Right ventricle myocardium superior (tissue), 1 donor: ENCODE data around the gene SERPINI1. TPM values are rescaled to one million over a fixed set of nuclear protein-coding genes. Genes with fewer than 3 reads are reported as not detected.

Experiments used
- ATAC-seq: fragments of 200-7000 bp; cut with Tn5 transposase; one replicate; pipeline ENCODE4 v1.9.1; 2020; ENCODE audit warnings: mild to moderate bottlenecking; ENCODE audit not compliant: poor library complexity
- DNase-seq: peaks from one replicate; pipeline ENCODE4 v3.0.0-alpha.2; 2020
- intact Hi-C: fragments of 100-400 bp; cut with DNase I; formaldehyde crosslinking; loops from one replicate; pipeline ENCODE4 v1.11.2; 2022
- total RNA-seq: library from RNA; stranded (reverse); fragmentation: NEBNext Ultra II Directional; extraction: Animal tissue kit (Norgen Biotek cat#: 25700); gene quantifications from one replicate; pipeline ENCODE4 v1.2.1, GENCODE V29; 2021
- donor health status: DM: no; HTN: yes; CAD: no; lungs with severe emphysema.

SERPINI1 gene
- total RNA-seq, 1 donor from 2014 or later: 5.6 TPM

- no peak for ATAC-seq
- intact Hi-C loops: no loop called here
These were observed 94.5 kb downstream of the SERPINI1 start for GRCh38 chr3:167830007-167830406.

DNA sequence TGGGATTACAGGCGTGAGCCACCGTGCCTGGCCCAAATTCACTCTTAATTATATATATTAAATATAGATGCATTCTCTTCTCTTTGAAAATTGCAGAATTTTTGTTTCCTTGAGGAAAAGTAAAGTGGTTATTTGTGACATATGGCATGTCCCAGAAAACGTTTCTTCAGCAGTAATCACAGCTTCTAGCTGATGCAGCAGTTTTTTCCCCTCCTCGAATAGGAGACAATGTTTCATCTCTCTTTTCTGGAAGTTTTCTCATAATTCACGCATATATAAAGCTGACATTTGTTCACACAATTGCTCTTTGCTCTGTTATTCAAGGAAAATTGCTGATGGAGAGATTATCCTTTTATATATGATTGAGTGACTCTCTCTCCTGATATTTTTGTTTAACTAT is 99.8 kb downstream of the SERPINI1 start:
- no peak for ATAC-seq
- DNase-seq: no peak
- intact Hi-C loops: loop anchor here (5.0 kb wide), 1 partner anchor 47 kb away; no protein-coding TSS in a partner anchor

More at GRCh38 chr3:167830007-167830406, 94.5 kb downstream of the SERPINI1 start:
- no peak for DNase-seq

DNA sequence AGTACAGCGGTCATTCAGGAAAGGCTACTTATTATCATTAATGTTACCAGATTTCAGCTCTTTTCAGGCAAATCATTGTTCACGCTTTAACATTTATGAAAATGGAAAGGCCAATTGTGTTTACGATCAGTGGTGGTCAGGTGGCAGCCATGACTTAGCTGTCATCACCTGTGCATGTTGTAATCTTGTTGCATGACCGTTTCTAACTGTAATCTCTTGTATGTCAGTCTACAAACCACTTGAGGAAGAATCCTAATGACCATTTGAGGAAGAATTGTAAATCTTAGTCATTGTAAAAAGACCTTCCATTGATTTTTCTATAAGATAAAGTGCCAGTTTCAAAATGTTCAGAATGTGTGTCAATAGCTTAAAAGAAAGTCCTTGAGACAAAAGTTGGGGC is 100.4 kb downstream of the SERPINI1 start:
- DNase-seq (no peak), ATAC-seq (no peak)
- intact Hi-C loops: loop anchor here (5.0 kb wide), 1 partner anchor 46 kb away; no protein-coding TSS in a partner anchor

- no peak for ATAC-seq
- intact Hi-C loops: loop anchor here (5.0 kb wide), 1 partner anchor 45 kb away; no protein-coding TSS in a partner anchor
- no peak for DNase-seq
These were observed 101.9 kb downstream of the SERPINI1 start for GRCh38 chr3:167837466-167837865.

DNA sequence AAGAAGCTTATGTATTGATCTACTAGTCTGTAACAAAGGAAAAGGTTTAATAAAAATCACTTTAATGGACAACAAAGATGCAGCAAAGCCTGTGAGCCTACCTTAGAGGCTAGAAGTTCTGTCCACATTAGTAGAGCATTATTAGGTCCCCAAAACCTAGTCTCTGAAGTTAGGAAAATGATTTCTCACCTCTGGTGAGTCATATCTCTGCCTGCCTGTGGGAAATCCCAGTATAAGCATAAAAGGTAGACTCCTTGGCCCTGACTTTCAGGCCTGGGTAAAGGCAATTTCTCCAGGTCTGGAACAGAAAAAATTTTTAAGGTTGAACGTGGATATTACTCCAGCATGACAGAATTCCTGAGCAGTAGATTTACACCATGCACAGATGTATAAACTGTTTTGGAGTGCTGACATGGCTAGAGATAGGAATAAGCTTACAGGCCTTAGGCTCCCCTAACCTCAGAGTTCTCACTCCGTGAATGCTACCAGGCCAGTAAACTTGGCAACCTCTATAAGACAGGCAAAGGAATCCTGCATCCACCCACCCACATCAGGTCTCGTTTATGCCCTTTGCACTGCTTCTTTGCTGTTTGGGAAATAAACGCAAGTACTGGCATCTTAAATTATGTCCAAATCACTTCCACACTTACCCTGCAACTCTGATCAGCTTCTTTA is 104.1 kb downstream of the SERPINI1 start:
- no peak for ATAC-seq
- DNase-seq: no peak
- intact Hi-C loops: loop anchor here (5.0 kb wide), 1 partner anchor 43 kb away; no protein-coding TSS in a partner anchor

DNA sequence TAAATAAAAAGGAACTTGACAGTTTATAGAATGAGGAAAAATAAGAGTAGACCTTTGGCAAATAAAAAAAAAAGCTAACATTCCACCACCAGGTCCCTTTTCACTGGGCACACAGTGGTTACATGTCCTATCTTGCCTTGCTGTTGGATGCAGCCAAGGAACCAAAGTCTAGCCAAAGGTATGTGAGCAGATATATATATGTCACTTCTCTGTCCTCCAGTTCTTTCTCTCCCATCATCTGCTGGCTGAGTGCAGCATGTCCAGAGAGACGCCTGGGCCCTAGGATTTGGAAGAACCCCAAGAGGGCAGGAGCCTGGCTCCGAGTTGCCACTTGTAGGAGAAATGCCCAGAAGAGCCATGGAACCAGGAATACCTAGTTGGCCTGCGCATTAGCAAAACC is 104.7 kb downstream of the SERPINI1 start:
- DNase-seq (no peak), ATAC-seq (peak; percentile 58)
- intact Hi-C loops: no loop called here

DNA sequence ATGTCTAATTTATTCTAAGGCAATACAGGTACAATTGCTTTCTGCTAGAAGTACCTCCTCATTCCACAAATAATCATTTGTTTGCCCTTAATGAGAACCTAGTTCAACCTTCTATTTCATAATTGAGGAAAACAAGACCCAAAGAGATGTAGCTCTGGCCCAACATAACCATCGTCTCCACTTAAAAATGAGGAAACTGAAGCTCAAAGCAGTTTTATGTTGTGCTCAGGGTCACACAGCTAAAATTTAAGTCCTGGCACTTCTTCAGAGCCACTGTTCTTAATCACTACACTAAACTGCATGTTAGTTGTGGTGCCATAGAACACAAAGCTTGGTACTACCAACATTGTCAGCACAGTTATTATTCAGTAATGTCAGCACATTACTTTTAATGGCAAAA is 108.0 kb downstream of the SERPINI1 start:
- intact Hi-C loops: no loop called here
- ATAC-seq (no peak), DNase-seq (no peak)

DNA sequence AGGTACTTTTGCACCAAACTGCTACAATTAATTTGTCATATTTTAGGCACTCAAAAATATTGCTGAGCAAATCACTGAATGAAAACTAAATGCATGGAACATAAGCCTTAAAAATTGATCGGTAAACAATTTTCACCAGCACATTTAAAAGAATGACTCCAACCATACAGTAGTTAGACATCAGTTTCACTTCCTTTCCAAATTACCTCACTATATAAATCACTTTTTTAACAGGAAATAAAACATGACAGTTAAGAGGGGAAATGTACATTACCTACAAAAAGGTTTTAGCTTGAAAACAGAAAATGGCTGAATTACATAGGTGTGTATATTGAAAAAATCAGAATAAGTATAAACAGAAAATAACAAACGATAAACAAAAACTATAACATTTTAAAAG is 108.4 kb downstream of the SERPINI1 start:
- intact Hi-C loops: no loop called here
- DNase-seq (no peak), ATAC-seq (no peak)

GRCh38 chr3:167844528-167844927 is 109.0 kb downstream of the SERPINI1 start:
- intact Hi-C loops: no loop called here
- DNase-seq (no peak), ATAC-seq (no peak)

DNA sequence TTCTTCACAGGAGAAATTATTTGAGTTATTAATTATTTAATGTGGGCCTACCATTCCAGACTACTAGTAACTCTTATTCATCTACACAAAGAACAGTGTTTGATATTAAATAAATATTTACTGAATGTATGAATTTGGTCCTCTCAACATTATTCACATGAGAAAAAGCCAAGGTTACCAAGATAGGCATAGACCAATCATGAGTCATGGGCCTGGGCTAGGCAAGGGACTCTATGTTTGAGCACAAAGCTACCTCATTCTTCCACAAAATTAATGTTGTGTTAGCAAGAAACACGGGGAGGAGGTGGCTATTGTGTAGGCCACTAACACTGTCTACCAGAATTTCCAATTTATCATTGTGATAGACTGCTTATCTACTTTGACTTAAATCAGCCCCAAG is 115.7 kb downstream of the SERPINI1 start:
- intact Hi-C loops: no loop called here
- no peak for DNase-seq
- ATAC-seq: no peak

GRCh38 chr3:167851749-167852148 is 116.2 kb downstream of the SERPINI1 start:
- DNase-seq (no peak), ATAC-seq (no peak)
- intact Hi-C loops: no loop called here

DNA sequence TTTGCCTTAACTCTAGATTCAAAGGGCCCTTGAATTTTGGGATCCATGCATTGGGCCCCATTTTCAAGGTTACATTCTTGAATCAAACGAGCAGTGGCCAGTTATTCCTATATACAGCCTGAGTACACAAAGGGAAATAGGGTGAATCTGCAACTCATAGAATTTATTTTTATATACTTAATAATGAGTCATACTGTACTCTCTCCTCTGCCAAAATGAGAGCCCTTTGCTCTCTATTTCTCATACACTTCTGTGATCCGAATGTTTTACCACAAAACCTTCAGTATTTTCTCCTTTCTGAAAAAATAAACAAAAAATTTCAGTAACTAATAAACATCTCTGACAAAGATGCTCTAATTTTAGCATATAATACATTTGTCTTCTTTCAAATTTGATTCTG is 116.7 kb downstream of the SERPINI1 start:
- intact Hi-C loops: no loop called here
- ATAC-seq: no peak
- DNase-seq: no peak

DNA sequence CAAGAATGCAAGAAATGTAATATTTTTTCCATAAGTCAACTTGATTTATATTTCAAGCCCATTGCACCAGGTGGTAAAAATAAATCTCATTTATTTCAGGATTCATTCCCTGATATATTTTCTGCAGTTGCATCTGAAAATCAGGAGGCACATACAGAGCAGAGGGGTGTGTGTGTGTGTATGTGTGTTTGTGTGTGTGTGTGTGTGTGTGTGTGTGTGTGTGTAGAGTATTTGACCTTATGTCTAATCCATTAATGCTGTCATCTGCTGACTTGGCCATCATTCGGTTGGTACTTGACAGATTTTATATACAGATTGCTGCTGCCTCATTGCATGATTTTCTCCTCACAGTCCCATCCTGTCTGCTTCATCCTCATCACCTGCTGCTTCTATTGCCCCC is 118.5 kb downstream of the SERPINI1 start:
- ATAC-seq: no peak
- no peak for DNase-seq
- intact Hi-C loops: no loop called here

GRCh38 chr3:167854846-167855245 is 119.3 kb downstream of the SERPINI1 start:
- intact Hi-C loops: no loop called here
- ATAC-seq (no peak), DNase-seq (no peak)

DNA sequence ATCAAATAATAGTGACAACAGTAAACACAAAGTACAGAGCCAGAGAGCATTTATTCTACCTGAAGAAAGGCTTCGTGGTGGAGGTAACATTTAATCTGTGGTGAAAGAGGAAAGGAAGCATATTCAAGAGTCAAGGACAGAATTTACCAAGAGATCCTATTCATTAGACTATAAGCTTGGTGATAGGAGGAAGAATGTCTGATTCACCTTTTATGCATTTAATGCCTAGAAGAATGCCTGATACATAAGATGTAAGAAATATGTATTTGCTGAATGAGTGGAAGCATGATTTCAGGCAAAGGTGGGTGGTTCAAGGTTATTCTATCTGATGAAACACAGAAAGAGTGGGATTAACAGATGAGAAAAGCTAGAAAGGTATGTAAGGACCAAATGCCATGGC is 119.8 kb downstream of the SERPINI1 start:
- DNase-seq: no peak
- no peak for ATAC-seq
- intact Hi-C loops: no loop called here

GRCh38 chr3:167858865-167859264 is 123.3 kb downstream of the SERPINI1 start:
- no peak for ATAC-seq
- no peak for DNase-seq
- intact Hi-C loops: no loop called here

GRCh38 chr3:167859610-167860009 is 124.1 kb downstream of the SERPINI1 start:
- DNase-seq (no peak), ATAC-seq (no peak)
- intact Hi-C loops: no loop called here

DNA sequence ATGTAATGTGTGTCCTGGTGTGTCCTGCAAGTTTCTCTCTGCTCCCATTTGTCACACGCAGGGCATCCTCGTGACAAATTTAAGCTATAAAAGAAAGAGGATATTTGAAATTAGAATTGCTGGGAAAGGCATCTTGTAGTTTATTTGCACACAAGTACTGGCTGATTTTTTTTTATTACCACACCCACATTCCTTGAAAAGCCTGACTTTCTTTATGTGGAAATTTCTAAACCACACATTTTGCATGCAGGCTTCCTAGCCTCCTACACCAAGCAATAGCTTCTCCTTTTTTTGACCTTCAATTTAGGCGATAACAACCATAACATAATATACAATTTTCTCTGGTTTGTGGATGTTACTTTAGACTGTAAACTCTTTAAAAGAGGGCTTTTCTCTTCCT is 126.1 kb downstream of the SERPINI1 start:
- intact Hi-C loops: no loop called here
- no peak for ATAC-seq
- DNase-seq: no peak

GRCh38 chr3:167862104-167862730 is 126.7 kb downstream of the SERPINI1 start:
- no peak for ATAC-seq
- DNase-seq: no peak
- intact Hi-C loops: no loop called here

DNA sequence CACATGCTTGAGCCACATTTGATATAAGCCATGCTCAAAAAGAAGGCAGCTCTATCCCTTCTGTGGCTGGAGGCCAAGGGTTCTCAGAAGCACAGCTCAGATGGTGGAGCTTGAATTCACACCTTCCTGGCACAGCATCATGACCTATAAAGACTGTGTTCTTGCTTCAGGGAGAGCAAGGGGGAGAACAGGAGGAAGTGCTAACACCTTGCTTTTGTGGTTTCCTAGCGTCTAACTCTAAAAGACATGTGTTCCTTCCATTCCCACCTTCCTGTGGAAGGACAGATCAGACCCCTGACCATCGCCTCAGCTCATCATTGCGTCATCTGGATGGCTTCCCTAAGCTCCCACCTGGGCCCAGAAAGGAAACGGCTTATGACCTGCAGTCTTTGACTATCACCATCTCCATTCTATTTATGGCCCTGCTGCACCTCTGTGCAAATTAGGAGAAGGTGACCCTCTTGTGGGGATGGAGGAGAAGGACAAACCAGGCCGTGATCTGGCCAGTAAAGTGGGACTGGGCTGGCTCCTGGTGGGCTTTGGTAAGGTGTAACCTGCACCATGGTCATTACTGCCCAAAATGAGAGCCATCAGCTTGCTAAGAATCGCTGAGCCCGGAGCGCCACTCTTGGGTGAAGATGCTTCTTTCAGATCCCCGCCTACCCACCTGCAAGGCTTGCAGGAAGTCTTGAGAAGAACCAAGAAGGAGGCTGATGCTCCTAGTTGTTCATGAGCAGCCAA is 128.5 kb downstream of the SERPINI1 start:
- peak; percentile 23 for ATAC-seq
- intact Hi-C loops: no loop called here
- DNase-seq: no peak
